ENCODE results near the gene TAGLN2.

Gene TAGLN2

GRCh38 chr1:159868766-159869165, 56.5 kb downstream of the TAGLN2 start:
- DNase-seq (ENCODE audit: low read depth), result no peak
- TF ChIP-seq CTCF (conservative IDR thresholded peaks at IDR 0.05; ENCODE audit: control insufficient read depth, insufficient read depth, low read depth, low read length), result no peak
- H3K4me3 ChIP-seq (ENCODE audit: control insufficient read depth, low read depth, low read length), result no peak overlapping the region

Measured in fibroblast of mammary gland (primary cell).